Calu3 (cell line): ENCODE measurements around the gene CHMP5. TPM values are rescaled to one million over a fixed set of nuclear protein-coding genes. Genes with fewer than 3 reads are reported as not detected.

Experiments
- BruUV-seq: library from RNA; stranded (reverse); fragments of 400-500 nt; replicated peaks from 2 replicates; lab custom pipeline; 2021; lab: Mats Ljungman, UMichigan
- CTCF ChIA-PET: fragments of 300-600 bp; sonication (Branson Sonifier 250); formaldehyde crosslinking; loops from one replicate; lab custom pipeline; 2022; ENCODE audit warnings: antibody characterized with exemption; lab: Charles Lee
- DNase-seq: peaks from one replicate; pipeline ENCODE4 v3.0.0; 2022
- H3K27ac Mint-ChIP-seq: one replicate; pipeline ENCODE4 v1.8.0; 2022; ENCODE audit warnings: mixed read lengths; ENCODE audit not compliant: unreplicated experiment
- H3K27me3 Mint-ChIP-seq: one replicate; pipeline ENCODE4 v1.8.0; 2022; ENCODE audit warnings: mixed read lengths; ENCODE audit not compliant: unreplicated experiment
- H3K36me3 Mint-ChIP-seq: one replicate; pipeline ENCODE4 v1.8.0; 2022; ENCODE audit warnings: mild to moderate bottlenecking, moderate library complexity, mixed read lengths; ENCODE audit not compliant: insufficient read depth, unreplicated experiment
- H3K4me1 Mint-ChIP-seq: one replicate; pipeline ENCODE4 v1.8.0; 2022; ENCODE audit warnings: mild to moderate bottlenecking, low read depth, mixed read lengths; ENCODE audit not compliant: unreplicated experiment
- H3K4me3 Mint-ChIP-seq: one replicate; pipeline ENCODE4 v1.8.0; 2022; ENCODE audit warnings: mild to moderate bottlenecking, low read depth, moderate library complexity, mixed read lengths; ENCODE audit not compliant: unreplicated experiment
- H3K9me3 Mint-ChIP-seq: one replicate; pipeline ENCODE4 v1.8.0; 2022; ENCODE audit warnings: low read depth, mixed read lengths; ENCODE audit not compliant: unreplicated experiment
- intact Hi-C: fragments of 100-400 bp; cut with micrococcal nuclease; formaldehyde crosslinking; loops from one replicate; pipeline ENCODE4 v1.10.0; 2022; ENCODE audit not compliant: unreplicated experiment
- total RNA-seq: library from RNA; stranded (reverse); gene quantifications from 2 replicates; pipeline ENCODE4 v1.2.3, GENCODE V29; 2022
- TF ChIP-seq, protein P1 (sequence below): fragments of 200-600 bp; IDR thresholded peaks from one replicate; pipeline ENCODE4 v1.8.0; 2022; ENCODE audit warnings: antibody characterized with exemption; ENCODE audit not compliant: unreplicated experiment

Gene CHMP5
- total RNA-seq, 1 experiment from 2014 or later, result 49.6 TPM

DNA sequence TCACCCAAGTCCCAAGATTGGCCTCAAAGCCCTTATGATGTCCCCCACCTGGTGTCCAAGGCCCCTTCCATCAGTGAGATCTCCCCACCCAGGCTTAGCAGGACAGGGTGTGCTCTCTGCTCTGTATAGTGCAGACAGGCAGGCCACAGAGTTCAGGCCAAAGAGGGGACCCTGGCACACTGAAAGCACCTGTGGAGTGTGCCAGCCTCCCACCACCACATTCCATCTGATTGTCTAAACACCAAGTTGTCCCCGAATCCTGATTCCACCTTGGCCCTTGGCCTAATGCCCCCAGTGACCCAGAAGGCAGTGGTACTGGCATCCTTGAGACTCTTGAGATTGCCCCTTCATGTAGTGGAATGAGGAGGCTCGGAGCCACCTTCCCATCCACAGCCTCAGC, 19.5 kb upstream of the CHMP5 start:
- no peak overlapping the region for H3K27ac Mint-ChIP-seq
- no peaks in the 10 kb centered on the region for H3K4me1 Mint-ChIP-seq
- no peaks in the 10 kb centered on the region for H3K9me3 Mint-ChIP-seq
- TF ChIP-seq, protein P1, sequence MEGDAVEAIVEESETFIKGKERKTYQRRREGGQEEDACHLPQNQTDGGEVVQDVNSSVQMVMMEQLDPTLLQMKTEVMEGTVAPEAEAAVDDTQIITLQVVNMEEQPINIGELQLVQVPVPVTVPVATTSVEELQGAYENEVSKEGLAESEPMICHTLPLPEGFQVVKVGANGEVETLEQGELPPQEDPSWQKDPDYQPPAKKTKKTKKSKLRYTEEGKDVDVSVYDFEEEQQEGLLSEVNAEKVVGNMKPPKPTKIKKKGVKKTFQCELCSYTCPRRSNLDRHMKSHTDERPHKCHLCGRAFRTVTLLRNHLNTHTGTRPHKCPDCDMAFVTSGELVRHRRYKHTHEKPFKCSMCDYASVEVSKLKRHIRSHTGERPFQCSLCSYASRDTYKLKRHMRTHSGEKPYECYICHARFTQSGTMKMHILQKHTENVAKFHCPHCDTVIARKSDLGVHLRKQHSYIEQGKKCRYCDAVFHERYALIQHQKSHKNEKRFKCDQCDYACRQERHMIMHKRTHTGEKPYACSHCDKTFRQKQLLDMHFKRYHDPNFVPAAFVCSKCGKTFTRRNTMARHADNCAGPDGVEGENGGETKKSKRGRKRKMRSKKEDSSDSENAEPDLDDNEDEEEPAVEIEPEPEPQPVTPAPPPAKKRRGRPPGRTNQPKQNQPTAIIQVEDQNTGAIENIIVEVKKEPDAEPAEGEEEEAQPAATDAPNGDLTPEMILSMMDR, result no peak
- intact Hi-C loops, result no loop called here
- H3K36me3 Mint-ChIP-seq, result no peaks in the 10 kb centered on the region
- no peak overlapping the region for H3K4me3 Mint-ChIP-seq
- CTCF ChIA-PET, result no interaction called here
- BruUV-seq, result no TSS peak
- no peak for DNase-seq
- H3K27me3 Mint-ChIP-seq, result no peaks in the 10 kb centered on the region

GRCh38 chr9:33246269-33246860, 18.5 kb upstream of the CHMP5 start:
- Mint-ChIP-seq H3K4me1 (no peaks in the 10 kb centered on the region), H3K9me3 (no peaks in the 10 kb centered on the region), H3K27me3 (no peaks in the 10 kb centered on the region), H3K36me3 (no peaks in the 10 kb centered on the region), H3K4me3 (no peak overlapping the region), H3K27ac (no peak overlapping the region)
- TF ChIP-seq, protein P1, result no peak
- intact Hi-C loops, result no loop called here
- no TSS peak for BruUV-seq
- CTCF ChIA-PET, result no interaction called here
- DNase-seq, result no peak

GRCh38 chr9:33248606-33249005, 16.2 kb upstream of the CHMP5 start:
- no peak for DNase-seq
- Mint-ChIP-seq H3K4me3 (no peak overlapping the region), H3K4me1 (no peaks in the 10 kb centered on the region), H3K27me3 (no peaks in the 10 kb centered on the region), H3K9me3 (no peaks in the 10 kb centered on the region), H3K27ac (no peak overlapping the region), H3K36me3 (no peaks in the 10 kb centered on the region)
- CTCF ChIA-PET, result interaction anchor here (0.7 kb wide), 1 partner anchor 10 kb away, joined by 3 read pairs; no protein-coding TSS in a partner anchor
- TF ChIP-seq, protein P1, result no peak
- intact Hi-C loops, result no loop called here
- BruUV-seq, result no TSS peak

DNA sequence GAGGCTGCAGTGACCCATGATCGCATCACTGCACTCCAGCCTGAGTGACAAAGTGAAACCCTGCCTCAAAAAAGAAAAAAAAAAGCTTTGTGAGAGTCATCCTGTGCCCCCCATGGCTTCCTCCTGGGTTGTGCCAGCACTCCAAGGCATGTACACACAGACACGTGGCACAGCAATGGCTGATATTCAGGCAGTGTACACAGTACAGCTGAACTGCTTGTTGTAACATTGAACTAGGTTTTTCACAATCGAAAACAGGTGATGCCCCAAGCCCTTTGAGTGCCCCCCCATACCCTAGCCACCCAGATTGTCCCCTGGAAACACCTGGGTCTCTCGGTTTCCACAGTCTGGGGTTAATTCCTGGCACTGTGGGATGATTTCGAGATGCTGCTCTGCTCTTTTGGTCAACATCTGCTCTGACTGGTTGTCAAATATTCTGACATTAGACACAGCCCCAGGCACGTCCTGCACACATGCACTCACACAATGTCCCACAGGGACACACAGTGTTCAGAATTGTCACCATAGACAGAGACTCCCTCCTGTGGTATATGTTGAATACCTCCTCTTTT, 15.7 kb upstream of the CHMP5 start:
- Mint-ChIP-seq H3K4me1 (no peaks in the 10 kb centered on the region), H3K4me3 (no peak overlapping the region), H3K27me3 (no peaks in the 10 kb centered on the region), H3K27ac (no peak overlapping the region), H3K9me3 (no peaks in the 10 kb centered on the region), H3K36me3 (no peaks in the 10 kb centered on the region)
- DNase-seq, result no peak
- intact Hi-C loops, result no loop called here
- BruUV-seq, result no TSS peak
- TF ChIP-seq, protein P1, result no peak
- CTCF ChIA-PET, result no interaction called here
